Measurements from ENCODE around the gene GAS7. TPM values are rescaled to one million over a fixed set of nuclear protein-coding genes. Genes with fewer than 3 reads are reported as not detected.

Gene GAS7
- total and polyA plus RNA-seq, 2 experiments from 2014 or later: 25.8 to 27.3 TPM

DNA sequence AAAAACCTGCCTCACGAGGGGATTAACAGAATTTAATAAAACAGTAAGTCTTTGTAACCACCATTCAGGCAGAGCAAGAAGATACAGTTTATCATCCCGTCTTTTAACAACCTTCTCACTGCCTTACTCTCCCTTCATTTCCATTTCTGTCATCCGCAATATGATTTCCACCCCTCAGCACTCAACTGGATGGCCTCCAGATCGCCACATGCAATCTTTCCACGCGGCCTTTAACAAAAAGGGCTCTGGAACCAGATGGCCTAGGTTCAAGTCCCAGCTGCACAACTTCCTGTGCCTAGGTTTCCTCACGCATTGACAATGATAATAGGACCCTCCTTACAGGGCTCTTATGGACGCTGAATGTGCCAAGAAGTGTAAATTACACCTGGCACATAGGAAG lies 103.6 kb downstream of the GAS7 start:
- H4K20me1 ChIP-seq (ENCODE audit: insufficient read depth, poor library complexity, severe bottlenecking): no peaks in the 10 kb centered on the region
- H3K27me3 ChIP-seq: no peaks in the 10 kb centered on the region
- H3K36me3 ChIP-seq (replicated peaks; ENCODE audit: insufficient read depth, low read depth): no peaks in the 10 kb centered on the region
- H2AFZ ChIP-seq: no peak overlapping the region
- H3K4me1 ChIP-seq (ENCODE audit: insufficient read depth): peaks cover 19% of the 10 kb centered on the region
- H3K9me2 ChIP-seq (replicated peaks; ENCODE audit: insufficient read depth): no peaks in the 10 kb centered on the region
- no peak overlapping the region for H3K4me2 ChIP-seq
- H3K79me2 ChIP-seq: peaks cover 31% of the 10 kb centered on the region
- peak overlapping the region; percentile 39 for H3K27ac ChIP-seq
- 81% methylated on average over 8 of the region's 8 CpGs for WGBS (ENCODE audit: low lambda C conversion rate, missing lambda C conversion rate)
- DNase-seq (ENCODE audit: low spot score): no peak
- H3K4me3 ChIP-seq: no peak overlapping the region
- TF ChIP-seq EZH2phosphoT487 (IDR thresholded peaks at IDR 0.05; ENCODE audit: low read depth, severe bottlenecking, unreplicated experiment): no peak
- TF ChIP-seq CTCF (IDR thresholded peaks at IDR 0.05; ENCODE audit: poor library complexity): no peak
- no peak for TF ChIP-seq EZH2 (IDR thresholded peaks at IDR 0.05; ENCODE audit: borderline replicate concordance)
- no peaks in the 10 kb centered on the region for H3K9me3 ChIP-seq (ENCODE audit: low read depth)

DNA sequence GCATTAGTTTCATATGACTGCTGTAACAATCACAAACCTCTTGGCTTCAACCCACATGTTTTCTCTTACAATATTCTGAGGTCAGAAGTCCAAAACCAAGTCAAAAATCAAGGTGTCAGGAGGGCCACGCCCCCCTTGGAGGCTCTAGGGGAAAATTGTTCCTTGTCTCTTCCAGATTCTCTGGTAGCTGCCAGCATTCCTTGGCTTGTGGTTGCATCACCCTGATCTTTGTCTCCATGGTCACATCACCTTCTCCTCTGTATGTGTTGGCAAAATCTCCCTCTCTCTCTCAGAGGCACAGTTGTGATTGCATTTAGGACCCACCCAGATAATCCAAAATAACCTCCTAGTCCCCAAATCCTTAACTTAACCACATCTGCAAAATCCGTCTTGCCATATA lies 105.8 kb downstream of the GAS7 start:
- peaks cover 22% of the 10 kb centered on the region for H3K79me2 ChIP-seq
- H4K20me1 ChIP-seq (ENCODE audit: insufficient read depth, poor library complexity, severe bottlenecking): no peaks in the 10 kb centered on the region
- H3K27ac ChIP-seq: no peak overlapping the region
- H3K9me2 ChIP-seq (replicated peaks; ENCODE audit: insufficient read depth): no peaks in the 10 kb centered on the region
- H3K36me3 ChIP-seq (replicated peaks; ENCODE audit: insufficient read depth, low read depth): no peaks in the 10 kb centered on the region
- no peak overlapping the region for H3K4me2 ChIP-seq
- no peak for DNase-seq (ENCODE audit: low spot score)
- 97% methylated on average over 2 of the region's 2 CpGs for WGBS (ENCODE audit: low lambda C conversion rate, missing lambda C conversion rate)
- peaks cover 14% of the 10 kb centered on the region for H3K4me1 ChIP-seq (ENCODE audit: insufficient read depth)
- TF ChIP-seq CTCF (IDR thresholded peaks at IDR 0.05; ENCODE audit: poor library complexity): no peak
- TF ChIP-seq EZH2 (IDR thresholded peaks at IDR 0.05; ENCODE audit: borderline replicate concordance): no peak
- no peak for TF ChIP-seq EZH2phosphoT487 (IDR thresholded peaks at IDR 0.05; ENCODE audit: low read depth, severe bottlenecking, unreplicated experiment)
- no peak overlapping the region for H3K4me3 ChIP-seq
- H3K27me3 ChIP-seq: no peaks in the 10 kb centered on the region
- H3K9me3 ChIP-seq (ENCODE audit: low read depth): no peaks in the 10 kb centered on the region
- no peak overlapping the region for H2AFZ ChIP-seq

GRCh38 chr17:10091046-10091445 lies 107.4 kb downstream of the GAS7 start:
- no peaks in the 10 kb centered on the region for H3K9me2 ChIP-seq (replicated peaks; ENCODE audit: insufficient read depth)
- no peak overlapping the region for H3K4me2 ChIP-seq
- no peak for DNase-seq (ENCODE audit: low spot score)
- WGBS (ENCODE audit: low lambda C conversion rate, missing lambda C conversion rate): 61% methylated on average over 5 of the region's 5 CpGs
- no peak overlapping the region for H3K4me3 ChIP-seq
- H3K4me1 ChIP-seq (ENCODE audit: insufficient read depth): peaks cover 23% of the 10 kb centered on the region
- H3K36me3 ChIP-seq (replicated peaks; ENCODE audit: insufficient read depth, low read depth): no peaks in the 10 kb centered on the region
- no peaks in the 10 kb centered on the region for H3K9me3 ChIP-seq (ENCODE audit: low read depth)
- no peaks in the 10 kb centered on the region for H3K27me3 ChIP-seq
- H3K79me2 ChIP-seq: peaks cover 7% of the 10 kb centered on the region
- H3K27ac ChIP-seq: no peak overlapping the region
- TF ChIP-seq CTCF (IDR thresholded peaks at IDR 0.05; ENCODE audit: poor library complexity): no peak
- TF ChIP-seq EZH2 (IDR thresholded peaks at IDR 0.05; ENCODE audit: borderline replicate concordance): no peak
- no peak for TF ChIP-seq EZH2phosphoT487 (IDR thresholded peaks at IDR 0.05; ENCODE audit: low read depth, severe bottlenecking, unreplicated experiment)
- H4K20me1 ChIP-seq (ENCODE audit: insufficient read depth, poor library complexity, severe bottlenecking): no peaks in the 10 kb centered on the region
- no peak overlapping the region for H2AFZ ChIP-seq
